Measurements from ENCODE around the gene PPP2R2C. TPM values are rescaled to one million over a fixed set of nuclear protein-coding genes. Genes with fewer than 3 reads are reported as not detected.

Gene PPP2R2C
- polyA plus RNA-seq, 1 donor from 2014 or later, result not detected

- Mint-ChIP-seq H3K27ac (no peak overlapping the region), H3K4me1 (peaks cover 0 to 2% (median 0%) of the 10 kb centered on the region in 3 donors)
Measured at GRCh38 chr4:6389142-6389825, 83.1 kb downstream of the PPP2R2C start.

GRCh38 chr4:6388713-6389112 lies 83.7 kb downstream of the PPP2R2C start:
- H3K27me3 Mint-ChIP-seq, result peaks cover 11% of the 10 kb centered on the region
- no peak overlapping the region for H3K4me3 Mint-ChIP-seq
- no peak overlapping the region for H3K27ac Mint-ChIP-seq
- no peaks in the 10 kb centered on the region for H3K36me3 Mint-ChIP-seq
- H3K4me1 Mint-ChIP-seq, result peaks cover 0 to 2% (median 0%) of the 10 kb centered on the region in 3 donors
- H3K9me3 Mint-ChIP-seq, result peaks cover 0 to 2% (median 0%) of the 10 kb centered on the region in 3 donors

More at GRCh38 chr4:6389142-6389825, 83.1 kb downstream of the PPP2R2C start:
- Mint-ChIP-seq H3K4me3 (peak overlapping the region in 1 of 4 donors; percentile 30), H3K9me3 (peaks cover 0 to 2% (median 0%) of the 10 kb centered on the region in 3 donors), H3K36me3 (no peaks in the 10 kb centered on the region), H3K27me3 (peaks cover 6% of the 10 kb centered on the region)

GRCh38 chr4:6387946-6388345 lies 84.5 kb downstream of the PPP2R2C start:
- Mint-ChIP-seq H3K27me3 (peaks cover 13% of the 10 kb centered on the region), H3K4me3 (no peak overlapping the region), H3K27ac (no peak overlapping the region), H3K9me3 (peaks cover 0 to under 1% (median 0%) of the 10 kb centered on the region in 3 donors), H3K36me3 (no peaks in the 10 kb centered on the region), H3K4me1 (peaks cover 0 to 2% (median 0%) of the 10 kb centered on the region in 3 donors)

- H3K27ac Mint-ChIP-seq, result no peak overlapping the region
- no peak overlapping the region for H3K4me3 Mint-ChIP-seq
Measured at GRCh38 chr4:6386091-6386490, 86.3 kb downstream of the PPP2R2C start.

GRCh38 chr4:6385288-6385687 lies 87.1 kb downstream of the PPP2R2C start:
- H3K36me3 Mint-ChIP-seq, result no peaks in the 10 kb centered on the region
- peaks cover 0 to 2% (median 0%) of the 10 kb centered on the region in 3 donors for H3K4me1 Mint-ChIP-seq
- no peak overlapping the region for H3K4me3 Mint-ChIP-seq
- no peaks in the 10 kb centered on the region for H3K9me3 Mint-ChIP-seq
- H3K27me3 Mint-ChIP-seq, result peaks cover 17% of the 10 kb centered on the region
- H3K27ac Mint-ChIP-seq, result no peak overlapping the region

More at GRCh38 chr4:6386091-6386490, 86.3 kb downstream of the PPP2R2C start:
- Mint-ChIP-seq H3K9me3 (no peaks in the 10 kb centered on the region), H3K36me3 (no peaks in the 10 kb centered on the region), H3K4me1 (peaks cover 0 to 2% (median 0%) of the 10 kb centered on the region in 3 donors), H3K27me3 (peaks cover 16% of the 10 kb centered on the region)

GRCh38 chr4:6384541-6384940 lies 87.9 kb downstream of the PPP2R2C start:
- Mint-ChIP-seq H3K27me3 (peaks cover 19% of the 10 kb centered on the region), H3K4me3 (no peak overlapping the region), H3K36me3 (no peaks in the 10 kb centered on the region), H3K4me1 (peaks cover 0 to 2% (median 0%) of the 10 kb centered on the region in 3 donors), H3K27ac (no peak overlapping the region), H3K9me3 (no peaks in the 10 kb centered on the region)

GRCh38 chr4:6383929-6384328 lies 88.5 kb downstream of the PPP2R2C start:
- Mint-ChIP-seq H3K9me3 (no peaks in the 10 kb centered on the region), H3K27me3 (peaks cover 20% of the 10 kb centered on the region), H3K36me3 (no peaks in the 10 kb centered on the region), H3K27ac (no peak overlapping the region), H3K4me3 (no peak overlapping the region), H3K4me1 (peaks cover 0 to 2% (median 0%) of the 10 kb centered on the region in 3 donors)

- no peaks in the 10 kb centered on the region for H3K9me3 Mint-ChIP-seq
- no peak overlapping the region for H3K27ac Mint-ChIP-seq
- peaks cover 0 to 2% (median 0%) of the 10 kb centered on the region in 3 donors for H3K4me1 Mint-ChIP-seq
- peaks cover 19% of the 10 kb centered on the region for H3K27me3 Mint-ChIP-seq
- no peak overlapping the region for H3K4me3 Mint-ChIP-seq
- H3K36me3 Mint-ChIP-seq, result no peaks in the 10 kb centered on the region
Measured at GRCh38 chr4:6383009-6383404, 89.4 kb downstream of the PPP2R2C start.

GRCh38 chr4:6381571-6382123 lies 90.8 kb downstream of the PPP2R2C start:
- no peak overlapping the region for H3K4me3 Mint-ChIP-seq
- H3K27me3 Mint-ChIP-seq, result peaks cover 19% of the 10 kb centered on the region
- H3K36me3 Mint-ChIP-seq, result no peaks in the 10 kb centered on the region
- H3K9me3 Mint-ChIP-seq, result no peaks in the 10 kb centered on the region
- no peak overlapping the region for H3K27ac Mint-ChIP-seq
- peaks cover 0 to 2% (median 0%) of the 10 kb centered on the region in 3 donors for H3K4me1 Mint-ChIP-seq

- Mint-ChIP-seq H3K4me1 (peaks cover 0 to 2% (median 0%) of the 10 kb centered on the region in 3 donors), H3K27me3 (peaks cover 16% of the 10 kb centered on the region), H3K9me3 (no peaks in the 10 kb centered on the region), H3K36me3 (no peaks in the 10 kb centered on the region), H3K27ac (no peak overlapping the region), H3K4me3 (no peak overlapping the region)
Measured at GRCh38 chr4:6380746-6381410, 91.5 kb downstream of the PPP2R2C start.

GRCh38 chr4:6379767-6380745 lies 92.4 kb downstream of the PPP2R2C start:
- no peak overlapping the region for H3K27ac Mint-ChIP-seq
- H3K9me3 Mint-ChIP-seq, result no peaks in the 10 kb centered on the region
- no peaks in the 10 kb centered on the region for H3K36me3 Mint-ChIP-seq
- H3K27me3 Mint-ChIP-seq, result peaks cover 14% of the 10 kb centered on the region
- peaks cover 0 to 2% (median 0%) of the 10 kb centered on the region in 3 donors for H3K4me1 Mint-ChIP-seq
- H3K4me3 Mint-ChIP-seq, result no peak overlapping the region

- no peaks in the 10 kb centered on the region for H3K4me1 Mint-ChIP-seq
- H3K27ac Mint-ChIP-seq, result no peak overlapping the region
- no peaks in the 10 kb centered on the region for H3K9me3 Mint-ChIP-seq
- H3K27me3 Mint-ChIP-seq, result peaks cover 10% of the 10 kb centered on the region
- no peak overlapping the region for H3K4me3 Mint-ChIP-seq
- no peaks in the 10 kb centered on the region for H3K36me3 Mint-ChIP-seq
Measured at GRCh38 chr4:6378493-6379445, 93.6 kb downstream of the PPP2R2C start.

- Mint-ChIP-seq H3K9me3 (no peaks in the 10 kb centered on the region), H3K27me3 (peaks cover 7% of the 10 kb centered on the region), H3K4me1 (no peaks in the 10 kb centered on the region), H3K36me3 (no peaks in the 10 kb centered on the region), H3K27ac (no peak overlapping the region), H3K4me3 (no peak overlapping the region)
Measured at GRCh38 chr4:6377626-6378492, 94.6 kb downstream of the PPP2R2C start.

Data from IgD-negative memory B cell (primary cell).